ENCODE measurements around the gene GMDS.

GRCh38 chr6:1780251-1780867 is 465.0 kb downstream of the GMDS start:
- TF ChIP-seq EZH2phosphoT487 (IDR thresholded peaks at IDR 0.05; ENCODE audit: low read length) (no peak), EZH2 (optimal IDR thresholded peaks at IDR 0.05; ENCODE audit: low read depth, low read length) (no peak)
- TF ChIP-seq, protein P1, sequence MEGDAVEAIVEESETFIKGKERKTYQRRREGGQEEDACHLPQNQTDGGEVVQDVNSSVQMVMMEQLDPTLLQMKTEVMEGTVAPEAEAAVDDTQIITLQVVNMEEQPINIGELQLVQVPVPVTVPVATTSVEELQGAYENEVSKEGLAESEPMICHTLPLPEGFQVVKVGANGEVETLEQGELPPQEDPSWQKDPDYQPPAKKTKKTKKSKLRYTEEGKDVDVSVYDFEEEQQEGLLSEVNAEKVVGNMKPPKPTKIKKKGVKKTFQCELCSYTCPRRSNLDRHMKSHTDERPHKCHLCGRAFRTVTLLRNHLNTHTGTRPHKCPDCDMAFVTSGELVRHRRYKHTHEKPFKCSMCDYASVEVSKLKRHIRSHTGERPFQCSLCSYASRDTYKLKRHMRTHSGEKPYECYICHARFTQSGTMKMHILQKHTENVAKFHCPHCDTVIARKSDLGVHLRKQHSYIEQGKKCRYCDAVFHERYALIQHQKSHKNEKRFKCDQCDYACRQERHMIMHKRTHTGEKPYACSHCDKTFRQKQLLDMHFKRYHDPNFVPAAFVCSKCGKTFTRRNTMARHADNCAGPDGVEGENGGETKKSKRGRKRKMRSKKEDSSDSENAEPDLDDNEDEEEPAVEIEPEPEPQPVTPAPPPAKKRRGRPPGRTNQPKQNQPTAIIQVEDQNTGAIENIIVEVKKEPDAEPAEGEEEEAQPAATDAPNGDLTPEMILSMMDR (IDR thresholded peaks at IDR 0.05; ENCODE audit: low read length): no peak
